ENCODE results near the gene DDX54.

The DDX54 gene

DNA sequence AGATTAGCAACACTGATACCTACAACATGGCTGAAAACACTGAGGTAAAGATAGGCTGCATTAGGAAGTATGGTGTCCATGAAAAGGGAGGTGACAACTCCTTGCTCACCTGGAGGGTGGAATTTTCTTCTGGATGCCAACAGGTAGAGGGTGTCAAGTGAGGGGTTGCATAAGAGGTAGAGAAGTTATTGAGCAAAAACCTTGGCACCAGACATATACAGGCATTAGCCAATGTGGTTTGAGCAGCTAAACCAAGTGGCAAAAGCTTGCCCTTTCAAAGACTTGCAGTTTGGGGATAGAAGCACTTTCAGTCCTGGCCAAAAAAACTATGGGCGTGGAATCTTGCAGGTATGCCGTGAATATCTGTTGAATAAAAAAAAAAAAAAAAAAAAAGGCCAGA, 4.1 kb upstream of the DDX54 start:
- no peak for DNase-seq

DNA sequence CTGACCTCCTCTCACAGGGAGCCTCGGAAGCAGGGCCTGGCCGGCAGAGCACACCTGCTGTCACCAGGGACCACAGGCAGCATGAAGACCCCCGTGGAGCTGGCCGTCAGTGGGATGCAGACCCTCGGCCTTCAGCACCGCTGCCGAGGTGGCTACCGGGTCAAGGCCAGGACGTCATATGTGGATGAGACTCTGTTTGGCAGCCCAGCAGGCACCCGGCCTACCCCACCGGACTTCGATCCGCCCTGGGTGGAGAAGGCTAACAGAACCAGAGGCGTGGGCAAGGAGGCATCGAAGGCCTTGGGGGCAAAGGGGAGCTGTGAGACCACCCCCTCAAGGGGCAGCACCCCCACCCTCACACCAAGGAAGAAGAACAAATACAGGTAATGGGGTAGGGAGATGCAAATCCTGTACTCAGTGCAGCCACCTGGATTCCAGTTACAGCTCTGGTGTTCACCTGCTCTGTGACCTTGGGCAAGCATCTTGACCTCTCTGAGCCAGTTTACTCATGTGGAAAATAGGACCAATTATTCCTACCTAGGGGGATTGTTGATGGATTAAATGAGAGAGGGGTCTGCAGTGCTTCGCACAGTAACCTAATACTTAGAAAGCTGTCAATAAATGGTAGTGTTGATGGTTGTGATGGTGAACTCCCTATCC, 1.5 kb upstream of the DDX54 start:
- no peak for DNase-seq

DNA sequence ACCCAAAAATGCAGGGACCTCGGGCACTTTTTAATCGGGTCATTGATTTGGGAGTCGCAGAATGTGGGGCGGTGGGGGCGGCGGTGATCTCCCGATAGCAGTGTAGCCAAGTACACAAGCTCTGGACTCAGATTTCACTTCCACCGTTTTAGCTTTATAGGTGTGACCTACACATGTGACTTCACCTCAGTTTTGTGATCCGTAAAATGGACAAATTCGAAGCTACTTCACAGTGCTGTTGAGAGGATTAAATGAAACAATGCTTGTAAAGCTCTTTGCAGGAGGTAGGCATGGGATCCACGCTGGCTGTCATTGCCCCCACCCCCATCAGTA, 721 bp upstream of the DDX54 start:
- no peak for DNase-seq

DNA sequence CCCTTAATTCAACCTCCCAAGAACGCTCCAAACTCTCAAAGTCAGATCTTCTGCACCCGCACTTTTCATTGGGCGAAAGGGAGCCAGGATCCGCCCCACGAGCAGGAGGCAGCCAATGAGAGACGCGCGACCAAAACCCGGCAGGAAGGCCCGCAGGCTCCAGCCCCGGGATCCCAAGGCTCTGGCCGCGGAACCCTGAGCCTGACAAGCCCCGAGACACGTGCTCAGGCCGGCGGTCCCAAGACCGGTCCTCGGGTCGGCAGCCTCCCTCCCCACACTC, 438 bp downstream of the DDX54 start:
- peak; percentile 90 to 92 for DNase-seq

DNA sequence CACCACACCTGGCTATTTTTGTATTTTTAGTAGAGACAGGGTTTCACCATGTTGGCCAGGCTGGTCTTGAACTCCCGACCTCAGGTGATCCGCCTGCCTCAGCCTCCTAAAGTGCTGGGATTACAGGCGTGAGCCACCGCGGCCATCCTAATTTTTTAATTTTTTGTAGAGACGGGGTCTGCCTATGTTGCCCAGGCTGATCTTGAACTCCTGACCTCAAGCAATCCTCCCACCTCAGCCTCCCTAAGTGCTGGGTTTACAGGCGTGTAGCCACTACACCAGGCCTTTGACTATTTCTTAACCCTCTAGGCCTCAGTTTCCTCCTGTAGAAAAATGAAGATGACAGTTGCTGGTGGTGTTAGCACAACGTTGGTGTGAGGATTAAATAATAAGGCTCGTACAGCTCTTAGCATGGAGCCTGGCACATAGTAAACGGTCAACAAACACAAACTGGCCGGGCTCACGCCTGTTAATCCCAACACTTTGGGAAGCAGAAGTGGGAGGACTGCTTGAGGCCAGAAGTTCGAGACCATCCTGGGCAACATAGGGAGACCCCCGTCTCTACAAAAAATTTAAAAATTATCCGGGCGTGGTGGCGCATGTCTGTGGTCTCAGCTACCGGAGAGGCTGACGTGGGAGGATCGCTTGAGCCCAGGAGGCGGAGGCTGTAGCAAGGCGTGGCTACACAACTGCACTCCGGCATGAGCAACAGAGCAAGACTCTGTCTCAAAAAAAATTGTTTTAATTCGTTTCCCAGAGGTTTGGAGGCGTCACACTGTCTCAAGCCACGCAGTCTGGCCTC, 979 bp downstream of the DDX54 start:
- no peak for DNase-seq

DNA sequence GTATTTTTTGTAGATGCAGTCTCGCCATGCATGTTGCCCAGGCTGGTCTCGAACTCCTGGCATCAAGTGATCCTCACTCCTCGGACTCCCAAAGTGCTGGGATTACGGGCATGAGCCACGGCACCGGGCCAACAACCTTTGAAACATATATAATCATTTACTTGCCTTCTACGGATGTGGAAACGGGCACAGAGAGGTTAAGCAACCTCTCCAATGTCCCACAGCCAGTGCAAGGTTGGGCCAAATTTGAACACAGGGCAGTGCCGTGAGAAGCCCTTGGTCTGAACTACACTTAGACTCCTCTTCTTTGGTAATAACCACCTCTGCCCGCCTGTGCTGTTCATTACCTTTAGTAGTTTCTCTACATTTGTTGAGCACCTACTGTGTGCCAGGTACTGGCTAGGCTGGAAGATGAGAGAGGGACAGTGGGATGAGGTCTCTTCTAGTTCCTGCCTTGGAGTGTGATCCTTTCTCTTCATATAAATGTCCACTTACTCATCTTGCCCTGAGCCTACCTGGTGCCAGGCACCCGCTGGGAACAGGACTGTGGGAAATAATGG, 2.2 kb downstream of the DDX54 start:
- no peak for DNase-seq

DNA sequence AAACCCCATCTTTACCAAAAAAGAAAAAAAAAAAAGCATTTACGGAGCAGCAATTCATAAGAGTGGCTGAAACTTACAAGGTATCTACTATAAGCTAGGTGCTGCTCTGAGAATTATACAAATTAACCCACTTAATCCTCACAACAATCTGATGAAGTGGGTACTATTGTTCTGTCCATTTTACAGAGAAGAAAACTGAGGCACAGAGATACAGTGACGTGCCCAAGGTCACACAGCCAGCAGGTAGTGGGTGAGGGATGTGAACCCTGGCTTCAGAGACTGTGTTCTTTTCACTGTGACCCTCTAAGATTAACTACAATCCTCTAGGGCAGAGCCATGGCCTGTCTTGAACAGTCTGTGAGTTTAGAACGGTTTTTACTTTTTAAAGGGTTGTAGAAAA, 3.3 kb downstream of the DDX54 start:
- no peak for DNase-seq

DNA sequence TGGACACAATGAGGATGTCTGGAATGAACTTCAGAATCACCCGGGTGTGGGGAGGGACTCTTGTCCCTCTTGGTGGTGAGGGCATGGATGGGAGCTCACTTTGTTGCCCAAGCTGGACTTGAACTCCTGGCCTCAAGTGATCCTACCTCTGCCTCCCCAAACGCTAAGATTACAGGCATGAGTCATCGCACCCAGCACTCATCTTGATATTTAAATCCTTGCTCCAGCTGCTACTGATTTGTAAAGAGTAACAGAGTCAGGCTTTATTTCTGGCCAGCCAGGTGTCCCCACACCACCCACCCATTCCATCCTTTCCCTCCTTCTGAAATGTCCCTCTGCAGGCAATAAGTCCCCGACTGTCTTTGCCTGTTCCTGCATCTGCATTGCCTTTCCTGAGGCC, 4.9 kb downstream of the DDX54 start:
- DNase-seq = no peak

DNA sequence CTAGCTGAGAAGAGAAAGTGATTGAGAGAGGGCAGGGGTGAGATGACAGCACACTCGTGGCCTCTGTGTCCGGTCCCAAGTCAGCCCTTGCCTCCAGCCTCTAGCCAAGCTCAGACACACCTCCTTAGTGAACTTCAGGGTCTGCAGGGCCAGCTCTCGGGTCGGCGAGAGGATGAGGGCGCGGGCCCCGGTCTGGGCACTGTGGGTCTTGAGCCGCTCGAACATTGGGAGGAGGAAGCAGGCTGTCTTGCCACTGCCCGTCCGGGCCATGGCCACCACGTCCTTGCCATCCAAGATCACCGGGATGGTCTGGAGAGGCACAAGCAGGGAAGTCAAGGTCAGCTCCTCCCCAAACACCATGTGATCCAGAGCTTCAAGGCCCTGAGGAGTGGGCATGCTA, 6.3 kb downstream of the DDX54 start:
- no peak for DNase-seq

DNA sequence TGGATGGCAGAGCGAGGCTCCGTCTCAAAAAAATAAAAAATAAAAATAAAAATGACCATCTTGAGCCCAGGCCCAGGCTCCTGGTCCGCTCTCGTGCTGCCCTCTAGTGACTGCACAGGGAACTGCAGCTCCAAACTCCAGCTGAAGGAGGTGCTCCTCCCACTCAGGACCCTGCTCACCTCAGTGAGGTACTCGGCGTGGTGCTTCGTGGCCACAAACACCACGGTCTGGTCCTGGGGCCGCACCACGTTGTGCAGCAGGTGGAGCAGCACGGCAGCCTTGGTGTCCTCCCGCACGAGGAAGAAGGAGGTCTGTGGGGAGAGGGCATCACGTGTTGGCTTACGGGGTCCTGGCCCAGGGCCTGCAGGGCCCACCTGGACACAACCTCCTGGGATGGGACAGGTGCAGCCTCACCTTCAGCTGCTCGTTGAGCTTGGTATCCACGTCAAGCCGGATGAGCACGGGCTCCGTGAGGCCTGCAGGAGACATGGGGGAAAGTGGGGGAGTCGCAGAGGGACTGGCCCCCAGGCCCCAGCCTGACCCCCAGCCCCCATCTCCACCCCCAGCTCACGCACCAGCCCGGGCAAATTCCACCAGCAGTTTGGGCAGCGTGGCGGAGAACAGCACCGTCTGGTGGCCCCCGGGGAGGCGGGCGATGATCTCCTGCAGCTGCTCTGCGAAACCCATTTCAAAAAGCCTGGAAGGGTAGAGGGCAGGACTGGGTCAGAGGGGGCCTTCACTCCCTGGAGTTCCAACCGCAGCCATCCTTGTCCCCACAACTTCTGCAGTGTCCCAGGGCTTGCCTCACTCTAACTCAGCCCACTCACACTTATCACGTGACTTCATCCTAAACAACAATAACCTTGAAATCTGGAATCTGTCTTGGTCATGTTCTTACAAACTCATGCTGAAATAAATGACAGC, 10.6 kb downstream of the DDX54 start:
- peak; percentile 75 to 78 for DNase-seq

DNA sequence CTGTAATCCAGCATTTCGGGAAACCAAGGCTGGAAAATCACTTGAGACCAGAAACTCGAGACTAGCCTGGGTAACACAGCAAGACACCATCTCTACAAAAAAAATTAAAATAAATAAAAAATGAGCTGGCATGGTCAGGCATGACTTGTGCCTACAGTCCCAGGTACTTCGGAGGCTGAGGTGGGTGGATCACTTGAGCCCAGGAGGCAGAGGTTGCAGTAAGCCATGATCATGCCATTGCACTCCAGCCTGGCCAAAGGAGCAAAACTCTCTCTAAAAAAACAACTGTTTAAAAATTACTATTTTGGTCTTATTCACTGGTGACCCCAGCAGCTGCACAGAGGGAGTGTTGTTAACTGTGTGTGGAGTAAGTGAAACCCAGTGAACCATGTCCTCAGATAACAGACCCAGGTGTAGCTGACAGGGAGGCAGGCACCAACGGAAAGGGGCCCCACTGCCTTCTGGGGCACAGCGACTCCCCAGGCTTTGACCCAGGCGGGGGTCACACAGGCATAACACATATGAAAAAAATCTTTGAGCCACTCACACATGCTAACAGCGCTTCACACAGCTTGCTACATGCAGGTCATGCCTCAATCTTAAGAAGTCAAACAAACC, 12.1 kb downstream of the DDX54 start:
- no peak for DNase-seq

DNA sequence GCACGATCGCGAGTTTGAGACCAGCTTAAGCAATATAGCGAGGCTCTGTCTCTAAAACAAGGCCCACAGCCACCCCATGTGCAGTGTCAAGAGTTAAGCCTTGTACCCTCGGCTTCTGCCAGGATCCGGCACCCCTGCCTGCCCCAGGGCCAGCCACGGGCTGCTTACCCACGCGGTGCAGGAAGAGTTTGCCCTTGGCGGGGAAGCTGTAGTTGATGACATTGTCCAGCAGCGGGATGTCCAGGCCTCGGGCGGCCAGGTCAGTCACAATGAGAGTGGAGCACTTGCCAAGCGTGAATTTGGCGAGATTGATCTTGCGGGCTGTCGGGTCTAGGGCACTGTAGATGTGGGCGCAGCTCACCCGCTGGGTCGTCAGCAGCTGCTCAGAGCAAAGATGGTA, 13.1 kb downstream of the DDX54 start:
- no peak for DNase-seq

DNA sequence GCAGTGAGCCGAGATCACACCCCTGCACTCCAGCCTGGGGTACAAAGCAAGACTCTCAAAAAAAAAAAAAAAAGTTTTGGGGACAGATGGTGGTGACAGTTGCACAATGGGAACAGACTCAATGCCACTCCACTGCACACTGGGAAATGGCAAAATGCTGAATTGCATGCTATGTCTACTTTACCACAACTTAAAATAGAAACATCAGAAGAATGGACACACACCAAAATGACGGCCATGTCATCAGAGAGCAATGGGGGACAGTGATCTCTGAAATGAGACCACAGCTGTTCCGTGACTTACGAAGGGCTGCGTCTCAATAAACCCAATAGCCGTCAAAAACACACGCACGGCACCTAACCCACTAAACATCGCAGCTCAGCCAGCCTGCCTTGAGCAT, 13.7 kb downstream of the DDX54 start:
- DNase-seq = no peak

DNA sequence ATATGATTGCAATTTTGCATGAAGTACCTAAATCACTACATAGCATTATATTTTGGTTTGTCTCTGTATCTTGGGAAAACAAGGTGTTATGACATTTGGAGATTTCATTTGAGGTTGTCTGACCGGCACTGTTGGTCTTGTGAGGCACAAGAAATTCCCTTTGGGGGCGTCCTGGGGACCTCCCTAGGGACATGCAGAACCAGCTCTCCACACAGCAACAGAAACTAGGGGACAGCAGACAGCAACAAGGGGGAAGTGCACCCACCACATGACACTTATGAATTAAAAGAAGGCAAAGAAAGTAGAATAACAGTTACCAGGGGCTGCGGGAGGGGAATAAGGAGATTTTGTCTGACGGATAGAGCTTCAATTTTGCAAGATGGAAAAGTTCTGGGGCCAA, 14.4 kb downstream of the DDX54 start:
- DNase-seq = no peak

DNA sequence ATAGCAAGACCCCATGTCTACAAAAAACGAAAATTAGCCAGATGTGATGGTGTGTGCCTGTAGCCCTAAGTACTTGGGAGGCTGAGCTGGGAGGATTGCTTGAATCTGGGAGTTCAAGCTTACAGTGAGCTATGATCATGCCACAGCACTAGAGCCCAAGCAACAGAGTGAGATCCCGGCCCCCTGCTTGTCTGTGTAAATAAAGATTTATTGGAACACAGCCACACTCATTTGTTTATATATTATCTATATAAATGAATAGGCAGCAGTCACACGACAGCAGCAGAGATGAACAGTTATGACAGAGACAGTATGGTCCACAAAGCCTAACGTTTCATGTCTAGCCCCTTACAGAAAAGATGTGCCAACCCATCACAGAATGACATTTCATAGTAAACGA, 14.8 kb downstream of the DDX54 start:
- no peak for DNase-seq

DNA sequence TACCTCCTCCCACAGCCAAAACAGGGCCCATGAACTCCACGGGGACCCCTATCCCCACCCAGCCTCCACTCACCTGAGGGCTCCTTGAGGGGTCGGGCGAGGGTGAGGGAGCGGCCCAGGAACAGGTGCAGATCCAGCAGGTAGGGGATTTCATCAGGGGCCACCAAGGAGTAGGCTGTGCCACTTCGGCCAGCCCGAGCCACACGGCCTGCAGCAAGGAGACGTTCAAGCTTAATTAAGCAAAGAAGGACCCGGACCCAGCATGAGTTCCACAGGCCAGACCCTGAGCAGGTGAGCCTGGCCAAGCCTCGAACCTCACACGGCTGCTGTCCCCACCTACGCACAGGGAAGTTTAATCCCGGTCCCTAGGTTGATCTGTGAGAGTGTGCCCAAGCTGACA, 15.6 kb downstream of the DDX54 start:
- no peak for DNase-seq

DNA sequence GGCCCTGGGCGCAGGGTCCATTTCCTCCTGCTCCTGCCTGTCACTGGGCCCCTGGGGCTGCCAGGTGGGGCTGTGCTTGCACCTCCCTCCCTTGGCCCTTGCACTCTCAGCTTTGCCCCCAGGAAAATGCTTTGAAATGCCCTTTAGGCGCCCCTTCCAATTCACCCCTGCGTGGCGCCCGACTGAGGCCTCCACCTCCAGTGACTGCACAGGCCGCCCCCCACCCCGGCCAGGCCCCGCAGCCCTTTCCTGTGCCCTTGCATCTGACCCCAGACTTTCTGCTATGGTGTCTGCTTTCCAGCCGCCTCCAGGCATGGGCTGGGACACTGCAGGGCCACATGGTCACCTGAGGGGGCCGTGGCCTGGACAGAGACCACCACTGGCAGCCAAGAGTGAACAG, 17.4 kb downstream of the DDX54 start:
- no peak for DNase-seq

DNA sequence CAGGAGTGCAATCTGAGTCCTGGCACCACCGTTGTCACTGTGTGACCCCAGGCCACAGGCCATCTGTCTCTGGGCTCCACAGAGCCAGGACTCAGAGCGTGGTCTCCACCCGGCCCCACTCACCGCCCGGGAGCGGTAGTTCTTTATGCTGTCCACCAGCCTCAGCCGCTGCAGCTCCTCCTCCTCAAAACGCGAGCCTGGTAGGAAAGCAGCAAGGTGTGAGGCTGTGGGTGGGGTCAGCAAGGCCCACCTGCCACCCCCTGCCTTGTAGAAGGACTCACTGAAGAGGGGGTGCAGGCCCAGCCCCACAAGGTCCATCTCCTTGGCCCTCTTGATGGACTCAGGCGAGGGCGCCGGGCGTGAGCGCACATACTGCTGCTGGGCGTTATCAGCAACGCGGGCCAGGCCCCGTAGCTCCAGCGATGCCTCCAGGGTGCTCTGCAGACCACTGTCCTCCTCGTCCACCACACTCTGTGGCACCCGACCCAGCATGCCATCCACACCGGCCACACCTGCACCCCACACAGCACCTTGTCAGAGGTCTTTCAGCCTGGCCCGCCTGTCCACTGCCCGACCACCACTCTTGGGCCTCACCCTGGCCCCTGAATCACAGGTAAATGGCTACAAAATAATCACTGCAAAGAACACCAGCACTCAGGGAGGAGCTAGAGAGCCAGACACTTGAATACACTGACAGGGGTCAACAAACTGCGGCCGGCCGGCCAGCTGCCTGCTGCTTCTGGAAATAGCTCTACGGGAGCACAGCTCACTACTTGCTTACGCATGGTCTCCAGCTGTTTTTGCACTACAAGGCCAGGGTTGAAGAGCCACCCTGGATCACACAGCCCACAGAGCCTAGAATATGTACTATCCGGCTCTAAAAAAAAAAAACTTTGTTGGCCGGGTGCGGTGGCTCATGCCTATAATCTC, 19.5 kb downstream of the DDX54 start:
- DNase-seq = no peak

DNA sequence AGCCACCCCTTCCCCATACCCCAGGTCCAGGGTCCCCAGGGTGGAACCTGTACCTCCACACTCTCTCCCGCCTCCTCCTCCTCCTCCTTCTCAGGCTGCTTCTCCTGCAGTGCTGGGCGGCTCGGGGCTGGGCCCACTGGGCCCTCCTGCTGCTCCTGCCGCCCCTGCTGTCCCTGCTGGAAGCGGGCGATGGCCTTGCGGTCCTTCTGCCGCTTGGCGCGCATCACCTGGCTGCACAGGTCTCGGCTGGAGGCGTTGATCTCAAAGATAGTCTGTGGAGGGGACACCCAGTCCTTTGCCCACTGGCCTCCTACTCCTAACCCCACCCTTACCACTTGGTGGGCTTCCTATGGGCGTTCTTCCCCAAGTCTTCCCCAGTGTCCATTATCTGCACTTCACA, 21.3 kb downstream of the DDX54 start:
- no peak for DNase-seq

DNA sequence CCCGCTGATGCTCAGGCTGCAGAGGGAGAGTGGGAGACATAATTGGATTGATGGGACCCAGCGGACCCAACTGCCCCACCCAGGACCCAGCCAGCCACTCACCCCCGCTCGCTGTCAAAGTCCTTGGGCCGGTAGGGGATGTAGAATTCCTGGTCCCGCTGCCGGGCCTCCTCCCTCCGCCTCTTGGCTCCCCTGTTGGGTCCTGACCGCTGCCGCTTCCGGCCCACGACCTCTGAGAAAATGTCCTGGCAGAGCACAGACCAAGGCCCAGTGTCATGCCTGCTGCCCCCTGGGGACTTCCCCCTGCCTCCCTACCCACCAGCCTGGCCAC, 22.3 kb downstream of the DDX54 start:
- no peak for DNase-seq

DNA sequence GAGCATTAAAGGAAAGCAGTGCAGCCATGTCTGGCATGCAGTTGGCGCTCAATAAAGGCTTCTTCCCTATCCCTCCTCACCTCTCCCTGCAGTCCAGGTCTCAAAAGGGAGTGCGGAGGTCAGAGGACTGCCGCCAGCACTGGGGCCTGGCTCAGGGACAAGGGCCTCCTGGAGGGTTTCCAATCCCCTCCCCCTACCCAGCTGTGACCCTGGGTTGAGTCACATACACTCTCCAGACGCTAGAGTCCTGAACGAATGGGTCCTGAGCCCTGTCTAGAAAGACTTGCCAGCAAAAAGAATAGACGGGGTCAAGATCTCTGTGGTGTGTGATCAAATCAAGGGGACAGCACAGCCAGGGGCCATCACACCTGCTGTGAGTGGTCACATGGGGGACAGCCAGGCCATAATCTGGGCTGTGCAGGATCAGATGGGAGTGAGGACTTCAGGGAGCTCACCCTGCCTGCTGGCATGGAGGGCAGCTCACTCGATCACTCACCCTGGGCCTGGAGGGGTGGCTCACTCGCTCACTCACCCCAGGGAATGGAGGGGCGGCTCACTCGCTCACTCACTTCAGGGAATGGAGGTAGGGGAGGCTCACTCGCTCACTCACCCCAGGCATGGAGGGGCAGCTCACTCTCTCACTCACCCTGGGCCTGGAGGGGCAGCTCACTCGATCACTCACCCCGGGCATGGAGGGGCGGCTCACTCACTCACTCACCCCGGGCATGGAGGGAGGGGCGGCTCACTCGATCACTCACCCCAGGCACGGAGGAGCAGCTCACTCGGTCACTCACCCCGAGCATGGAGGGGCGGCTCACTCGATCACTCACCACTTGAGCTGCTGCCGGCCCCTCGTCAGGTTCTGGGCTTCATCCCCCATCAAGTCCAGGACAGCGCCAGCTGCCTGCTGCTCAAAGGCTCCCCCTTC, 22.9 kb downstream of the DDX54 start:
- DNase-seq = no peak

All from CD4-positive, alpha-beta T cell treated with Interleukin-4 for 1 hour (primary cell).